HEK293 (cell line): ENCODE measurements around the gene C1QTNF1.
A peak's percentile ranks its signal among the peaks of the same experiment; 100 is the strongest.

Experiments
- BCL11A ChIP-seq: fragments of 450-650 bp; formaldehyde crosslinking; IDR thresholded peaks from 2 replicates; pipeline ENCODE4 v1.5.1; 2016; ENCODE audit warnings: low read depth, missing biosample characterization, missing genetic modification characterization
- CTCF ChIP-seq: fragments of 450-650 bp; formaldehyde crosslinking; IDR thresholded peaks from 2 replicates; pipeline ENCODE4 v1.5.1; 2016; ENCODE audit warnings: missing biosample characterization, missing genetic modification characterization
- KLF16 ChIP-seq: fragments of 450-650 bp; formaldehyde crosslinking; IDR thresholded peaks from 2 replicates; pipeline ENCODE4 v1.5.1; 2017; ENCODE audit warnings: missing biosample characterization, missing genetic modification characterization
- OSR2 ChIP-seq: fragments of 450-650 bp; formaldehyde crosslinking; IDR thresholded peaks from 2 replicates; pipeline ENCODE4 v1.5.1; 2016; ENCODE audit warnings: missing biosample characterization, missing genetic modification characterization
- SETDB1 ChIP-seq: IDR thresholded peaks from one replicate; pipeline ENCODE4 v1.6.1; 2017; ENCODE audit warnings: mild to moderate bottlenecking, low read length, moderate library complexity, mixed read lengths; ENCODE audit not compliant: insufficient read length
- SP7 ChIP-seq: fragments of 450-650 bp; formaldehyde crosslinking; IDR thresholded peaks from 2 replicates; pipeline ENCODE4 v1.5.1; 2016; ENCODE audit warnings: missing biosample characterization, missing genetic modification characterization
- TSHZ1 ChIP-seq: fragments of 450-650 bp; formaldehyde crosslinking; IDR thresholded peaks from 2 replicates; pipeline ENCODE4 v1.5.1; 2016; ENCODE audit warnings: missing biosample characterization, missing genetic modification characterization, borderline replicate concordance
- ZBTB10 ChIP-seq: fragments of 450-650 bp; formaldehyde crosslinking; IDR thresholded peaks from 2 replicates; pipeline ENCODE4 v1.5.1; 2016; ENCODE audit warnings: missing biosample characterization, missing genetic modification characterization
- ZBTB11 ChIP-seq: fragments of 450-650 bp; formaldehyde crosslinking; conservative IDR thresholded peaks from 2 replicates; pipeline ENCODE4 v1.5.1; 2016; ENCODE audit warnings: low read depth, missing biosample characterization, missing genetic modification characterization
- ZBTB17 ChIP-seq: fragments of 450-650 bp; formaldehyde crosslinking; IDR thresholded peaks from 2 replicates; pipeline ENCODE4 v1.5.1; 2016; ENCODE audit warnings: missing biosample characterization, missing genetic modification characterization
- ZBTB44 ChIP-seq: fragments of 450-650 bp; IDR thresholded peaks from 2 replicates; pipeline ENCODE4 v1.5.1; 2018; ENCODE audit warnings: missing biosample characterization, mild to moderate bottlenecking, missing genetic modification characterization
- ZFP37 ChIP-seq: fragments of 450-650 bp; formaldehyde crosslinking; IDR thresholded peaks from 2 replicates; pipeline ENCODE4 v1.5.1; 2016; ENCODE audit warnings: missing biosample characterization, missing genetic modification characterization
- ZIC2 ChIP-seq: fragments of 450-650 bp; formaldehyde crosslinking; IDR thresholded peaks from 2 replicates; pipeline ENCODE4 v1.5.1; 2016; ENCODE audit warnings: missing biosample characterization, missing genetic modification characterization
- ZNF175 ChIP-seq: fragments of 450-650 bp; formaldehyde crosslinking; IDR thresholded peaks from 2 replicates; pipeline ENCODE4 v1.5.1; 2016; ENCODE audit warnings: missing biosample characterization, missing genetic modification characterization
- ZNF239 ChIP-seq: fragments of 450-650 bp; formaldehyde crosslinking; IDR thresholded peaks from 2 replicates; pipeline ENCODE4 v1.5.1; 2016; ENCODE audit warnings: missing biosample characterization, missing genetic modification characterization
- ZNF350 ChIP-seq: fragments of 450-650 bp; formaldehyde crosslinking; IDR thresholded peaks from 2 replicates; pipeline ENCODE4 v1.5.0; 2017; ENCODE audit warnings: missing biosample characterization, mild to moderate bottlenecking, missing genetic modification characterization
- ZNF366 ChIP-seq: fragments of 450-650 bp; formaldehyde crosslinking; conservative IDR thresholded peaks from 2 replicates; pipeline ENCODE4 v1.5.1; 2016; ENCODE audit warnings: missing biosample characterization, missing genetic modification characterization
- ZNF37A ChIP-seq: fragments of 450-650 bp; IDR thresholded peaks from 2 replicates; pipeline ENCODE4 v1.5.1; 2018; ENCODE audit warnings: missing biosample characterization, missing genetic modification characterization
- ZNF510 ChIP-seq: fragments of 450-650 bp; formaldehyde crosslinking; IDR thresholded peaks from 2 replicates; pipeline ENCODE4 v1.5.1; 2018; ENCODE audit warnings: mild to moderate bottlenecking, missing genetic modification characterization, missing biosample characterization; ENCODE audit not compliant: insufficient replicate concordance
- ZNF544 ChIP-seq: fragments of 450-650 bp; formaldehyde crosslinking; IDR thresholded peaks from 2 replicates; pipeline ENCODE4 v1.5.0; 2017; ENCODE audit warnings: missing biosample characterization, missing genetic modification characterization
- ZNF624 ChIP-seq: fragments of 450-650 bp; formaldehyde crosslinking; IDR thresholded peaks from 2 replicates; pipeline ENCODE4 v1.5.1; 2017; ENCODE audit warnings: missing biosample characterization, missing genetic modification characterization
- ZNF701 ChIP-seq: fragments of 450-650 bp; formaldehyde crosslinking; IDR thresholded peaks from 2 replicates; pipeline ENCODE4 v1.5.1; 2016; ENCODE audit warnings: missing biosample characterization, missing genetic modification characterization
- ZNF747 ChIP-seq: fragments of 450-650 bp; formaldehyde crosslinking; IDR thresholded peaks from 2 replicates; pipeline ENCODE4 v1.5.1; 2016; ENCODE audit warnings: missing biosample characterization, missing genetic modification characterization
- ZNF830 ChIP-seq: fragments of 450-650 bp; IDR thresholded peaks from 2 replicates; pipeline ENCODE4 v1.5.0; 2018; ENCODE audit warnings: missing biosample characterization, missing genetic modification characterization, low read depth, mild to moderate bottlenecking, moderate library complexity
- ZSCAN5A ChIP-seq: fragments of 450-650 bp; formaldehyde crosslinking; IDR thresholded peaks from 2 replicates; pipeline ENCODE4 v1.5.1; 2016; ENCODE audit warnings: missing biosample characterization, missing genetic modification characterization

Gene C1QTNF1

GRCh38 chr17:78979780-78980623 is 44.0 kb upstream of the C1QTNF1 start, which contains the start of gene LGALS3BP (continued):
- TF ChIP-seq ZSCAN5A (no peak), ZNF830 (tag by site-specific recombination) (no peak), ZNF366 (tag by site-specific recombination) (no peak; the same call in 1 of the 2 replicates), ZBTB17 (peak; percentile 87), ZNF701 (tag by site-specific recombination) (no peak), KLF16 (tag by site-specific recombination) (no peak), ZNF624 (tag by site-specific recombination) (no peak), ZBTB44 (tag by site-specific recombination) (no peak), SP7 (tag by site-specific recombination) (no peak; the same call in 1 of the 2 replicates), ZNF37A (no peak), ZNF350 (tag by site-specific recombination) (no peak), ZNF510 (tag by site-specific recombination) (no peak), SETDB1 (no peak), ZFP37 (tag by site-specific recombination) (no peak), ZBTB10 (no peak), ZIC2 (tag by site-specific recombination) (no peak), ZNF239 (tag by site-specific recombination) (no peak), OSR2 (tag by site-specific recombination) (no peak), ZNF175 (tag by site-specific recombination) (no peak), ZNF544 (no peak), BCL11A (tag by site-specific recombination) (no peak), ZBTB11 (tag by site-specific recombination) (no peak), TSHZ1 (no peak), CTCF (tag by site-specific recombination) (no peak; the same call in 1 of the 2 replicates), ZNF747 (tag by site-specific recombination) (no peak)
